IMR-90 (cell line): ENCODE data around the gene FBXO41. TPM values are rescaled to one million over a fixed set of nuclear protein-coding genes. Genes with fewer than 3 reads are reported as not detected.

Source experiments
- ATAC-seq: fragments of 200-7000 bp; cut with Tn5 transposase; 2 replicates; pipeline ENCODE4 v1.9.1; 2020; ENCODE audit warnings: low read depth, mild to moderate bottlenecking, moderate library complexity
- BruUV-seq: library from RNA; stranded (reverse); fragments of 400-500 nt; replicated peaks from 2 replicates; lab custom pipeline; 2021; lab: Mats Ljungman, UMichigan
- CTCF ChIA-PET: fragments of 300-600 bp; formaldehyde crosslinking; extraction: SDS; loops from one replicate; lab custom pipeline; 2021; ENCODE audit warnings: antibody characterized with exemption; lab: Yijun Ruan, JAX
- POLR2A ChIA-PET: fragments of 300-600 bp; sonication (Branson Sonifier 250); formaldehyde crosslinking; loops from one replicate; lab custom pipeline; 2022; ENCODE audit warnings: antibody characterized with exemption; ENCODE audit not compliant: unreplicated experiment; lab: Charles Lee
- DNase-seq: peaks from one replicate; pipeline ENCODE4 v3.0.0; 2013
- H2AFZ ChIP-seq: replicated peaks from 2 replicates; pipeline ENCODE3; 2013; ENCODE audit warnings: low read length, mild to moderate bottlenecking; ENCODE audit not compliant: poor library complexity
- H2AK5ac ChIP-seq: 2 replicates; pipeline ENCODE4 v1.6.1; 2013; ENCODE audit warnings: low read depth, low read length, inconsistent platforms
- H2AK9ac ChIP-seq: replicated peaks from 2 replicates; pipeline ENCODE3; 2013; ENCODE audit warnings: mild to moderate bottlenecking, low read depth, low read length, moderate library complexity; ENCODE audit not compliant: poor library complexity
- H2BK120ac ChIP-seq: 2 replicates; pipeline ENCODE4 v1.6.1; 2013; ENCODE audit warnings: low read depth, low read length, inconsistent platforms
- H2BK15ac ChIP-seq: 3 replicates; pipeline ENCODE4 v1.6.1; 2013; ENCODE audit warnings: low read depth, low read length, inconsistent platforms
- H2BK20ac ChIP-seq: 2 replicates; pipeline ENCODE4 v1.6.1; 2013; ENCODE audit warnings: low read depth, mild to moderate bottlenecking, inconsistent platforms, low read length, moderate library complexity
- H2BK5ac ChIP-seq: 2 replicates; pipeline ENCODE4 v1.6.1; 2013; ENCODE audit warnings: mild to moderate bottlenecking, low read depth, low read length, inconsistent platforms; ENCODE audit not compliant: poor library complexity, severe bottlenecking
- H3K14ac ChIP-seq: replicated peaks from 2 replicates; pipeline ENCODE4 v1.6.1; 2013; ENCODE audit warnings: low read depth, low read length, inconsistent platforms
- H3K18ac ChIP-seq: 2 replicates; pipeline ENCODE4 v1.6.1; 2013; ENCODE audit warnings: low read depth, low read length, control low read depth
- H3K23ac ChIP-seq: 2 replicates; pipeline ENCODE4 v1.6.1; 2013; ENCODE audit warnings: low read depth, low read length, inconsistent platforms
- H3K27ac ChIP-seq: 2 replicates; pipeline ENCODE4 v1.5.1; 2013; ENCODE audit warnings: mild to moderate bottlenecking, control low read depth, low read length; ENCODE audit not compliant: insufficient read depth
- H3K27me3 ChIP-seq: 2 replicates; pipeline ENCODE4 v1.6.1; 2013; ENCODE audit warnings: low read length; ENCODE audit not compliant: control insufficient read depth, insufficient read depth
- H3K36me3 ChIP-seq: 2 replicates; pipeline ENCODE4 v1.6.1; 2013; ENCODE audit warnings: low read length, mixed read lengths; ENCODE audit not compliant: control insufficient read depth, insufficient read depth
- H3K4ac ChIP-seq: 2 replicates; pipeline ENCODE4 v1.6.1; 2013; ENCODE audit warnings: low read depth, low read length, inconsistent platforms
- H3K4me1 ChIP-seq: 2 replicates; pipeline ENCODE4 v1.6.1; 2013; ENCODE audit warnings: low read length, mixed read lengths; ENCODE audit not compliant: control insufficient read depth, insufficient read depth
- H3K4me2 ChIP-seq: 2 replicates; pipeline ENCODE4 v1.6.1; 2013; ENCODE audit warnings: low read depth, mild to moderate bottlenecking, control low read depth, low read length, moderate library complexity
- H3K4me3 ChIP-seq: 2 replicates; pipeline ENCODE4 v1.5.1; 2013; ENCODE audit warnings: low read depth, mild to moderate bottlenecking, control low read depth, low read length, moderate library complexity; ENCODE audit not compliant: insufficient read depth
- H3K56ac ChIP-seq: 2 replicates; pipeline ENCODE4 v1.6.1; 2013; ENCODE audit warnings: low read length, inconsistent platforms; ENCODE audit not compliant: insufficient read depth; ENCODE audit errors: extremely low read depth
- H3K79me1 ChIP-seq, 2 experiments: 2 replicates each; pipeline ENCODE4 v1.6.1; 2013; ENCODE audit warnings: low read length in 2 of 2, inconsistent platforms in 1 of 2, low read depth in 1 of 2
- H3K9ac ChIP-seq: 2 replicates; pipeline ENCODE4 v1.6.1; 2013; ENCODE audit warnings: low read depth, low read length, control low read depth
- H3K9me1 ChIP-seq: 2 replicates; pipeline ENCODE4 v1.6.1; 2013; ENCODE audit warnings: low read length, inconsistent platforms; ENCODE audit not compliant: insufficient read depth
- H3K9me3 ChIP-seq: 2 replicates; pipeline ENCODE4 v1.6.1; 2013; ENCODE audit warnings: low read length; ENCODE audit not compliant: control insufficient read depth, insufficient read depth
- H4K20me1 ChIP-seq: 2 replicates; pipeline ENCODE4 v1.6.1; 2013; ENCODE audit warnings: low read length, inconsistent platforms; ENCODE audit not compliant: insufficient read depth
- H4K5ac ChIP-seq: 2 replicates; pipeline ENCODE4 v1.6.1; 2013; ENCODE audit warnings: mild to moderate bottlenecking, low read depth, low read length, control low read depth
- H4K8ac ChIP-seq, 2 experiments: 2 replicates each; pipeline ENCODE4 v1.6.1; 2013; ENCODE audit warnings: low read depth in 2 of 2, low read length in 2 of 2, control low read depth in 1 of 2, inconsistent platforms in 1 of 2
- H4K91ac ChIP-seq: 2 replicates; pipeline ENCODE4 v1.6.1; 2013; ENCODE audit warnings: low read depth, low read length, inconsistent platforms; ENCODE audit not compliant: insufficient read depth
- BHLHE40 ChIP-seq: fragments of 150-350 bp; IDR thresholded peaks from 2 replicates; pipeline ENCODE4 v1.6.1; 2016; ENCODE audit warnings: mild to moderate bottlenecking, low read depth, low read length
- CEBPB ChIP-seq: IDR thresholded peaks from 2 replicates; pipeline ENCODE4 v1.6.1; 2012; ENCODE audit warnings: low read depth, low read length, improper control_type of control experiment
- CHD1 ChIP-seq: IDR thresholded peaks from 2 replicates; pipeline ENCODE4 v1.6.1; 2012; ENCODE audit warnings: low read depth, low read length, improper control_type of control experiment
- FOS ChIP-seq: fragments of 150-350 bp; IDR thresholded peaks from 2 replicates; pipeline ENCODE4 v1.6.1; 2016; ENCODE audit warnings: low read depth, low read length
- MAFK ChIP-seq: IDR thresholded peaks from 2 replicates; pipeline ENCODE4 v1.6.1; 2012; ENCODE audit warnings: low read depth, low read length, improper control_type of control experiment
- MAZ ChIP-seq: IDR thresholded peaks from 2 replicates; pipeline ENCODE4 v1.6.1; 2012; ENCODE audit warnings: low read depth, mild to moderate bottlenecking, low read length, improper control_type of control experiment, moderate library complexity, borderline replicate concordance
- MXI1 ChIP-seq: IDR thresholded peaks from 2 replicates; pipeline ENCODE4 v1.6.1; 2012; ENCODE audit warnings: low read depth, mild to moderate bottlenecking, low read length, moderate library complexity, borderline replicate concordance
- NFE2L2 ChIP-seq: fragments of 150-350 bp; IDR thresholded peaks from 2 replicates; pipeline ENCODE4 v1.6.1; 2016; ENCODE audit warnings: low read depth, mild to moderate bottlenecking, low read length
- POLR2A ChIP-seq: IDR thresholded peaks from 2 replicates; pipeline ENCODE4 v1.6.1; 2012; ENCODE audit warnings: mild to moderate bottlenecking, low read depth, low read length
- RAD21 ChIP-seq: IDR thresholded peaks from 2 replicates; pipeline ENCODE4 v1.6.1; 2012; ENCODE audit warnings: low read length, improper control_type of control experiment
- RCOR1 ChIP-seq: IDR thresholded peaks from 2 replicates; pipeline ENCODE4 v1.6.1; 2012; ENCODE audit warnings: mild to moderate bottlenecking, low read length, improper control_type of control experiment; ENCODE audit not compliant: insufficient replicate concordance
- RFX5 ChIP-seq: IDR thresholded peaks from 2 replicates; pipeline ENCODE4 v1.8.0; 2012; ENCODE audit warnings: low read depth, mild to moderate bottlenecking, low read length, moderate library complexity
- SMC3 ChIP-seq: fragments of 150-350 bp; IDR thresholded peaks from 2 replicates; pipeline ENCODE4 v1.6.1; 2016; ENCODE audit warnings: low read depth, mild to moderate bottlenecking, antibody characterized with exemption, low read length, moderate library complexity
- WGBS, 2 experiments: methylation state at CpG; one replicate each; pipeline versions ENCODE4 v1.1.5 to v1.1.7; 2013; ENCODE audit warnings: missing lambda C conversion rate in 2 of 2; ENCODE audit not compliant: insufficient read length in 1 of 2; ENCODE audit errors: extremely low coverage in 2 of 2; 5-methylcytosine and 5-hydroxymethylcytosine counted together
- dilution Hi-C: fragments of 300-500 bp; cut with HindIII; formaldehyde crosslinking; loops from one replicate; pipeline ENCODE4 v1.14.3; 2018; ENCODE audit warnings: low sequenced_read_pairs; ENCODE audit not compliant: unreplicated experiment
- in situ Hi-C: fragments of 300-500 bp; cut with MboI; formaldehyde crosslinking; loops from 3 replicates; pipeline ENCODE4 v1.14.3; 2019; ENCODE audit warnings: low sequenced_read_pairs, inconsistent platforms, mixed read lengths
- intact Hi-C: fragments of 100-400 bp; cut with micrococcal nuclease; formaldehyde crosslinking; loops from 2 replicates; pipeline ENCODE4 v1.10.0; 2022
- polyA plus RNA-seq, 3 experiments: library from polyadenylated mRNA; depleted of rRNA; stranded (reverse); fragments of >200 nt; gene quantifications; 2 replicates each; pipeline ENCODE4 v1.2.3, GENCODE V29; 2012; ENCODE audit warnings: low replicate concordance in 1 of 3
- total RNA-seq: library from RNA; depleted of rRNA; stranded (reverse); fragments of >200 nt; gene quantifications from 2 replicates; pipeline ENCODE4 v1.2.3, GENCODE V29; 2012
- TF ChIP-seq, protein P1 (sequence below): fragments of 150-350 bp; IDR thresholded peaks from 2 replicates; pipeline ENCODE4 v1.6.1; 2016; ENCODE audit warnings: low read depth, mild to moderate bottlenecking, low read length, moderate library complexity, borderline replicate concordance
- TF ChIP-seq, protein P2 (sequence below): conservative IDR thresholded peaks from 2 replicates; pipeline ENCODE4 v1.5.1; 2012; ENCODE audit warnings: mild to moderate bottlenecking, low read depth, low read length, improper control_type of control experiment
- TF ChIP-seq, protein P3 (sequence below): fragments of 150-350 bp; IDR thresholded peaks from 2 replicates; pipeline ENCODE4 v1.6.1; 2017; ENCODE audit warnings: mild to moderate bottlenecking, antibody characterized with exemption, low read length, low read depth

Gene FBXO41
- total and polyA plus RNA-seq, 2 of the 4 experiments (the other 2 are of a cell fraction) = 0.54 to 3.7 TPM

DNA sequence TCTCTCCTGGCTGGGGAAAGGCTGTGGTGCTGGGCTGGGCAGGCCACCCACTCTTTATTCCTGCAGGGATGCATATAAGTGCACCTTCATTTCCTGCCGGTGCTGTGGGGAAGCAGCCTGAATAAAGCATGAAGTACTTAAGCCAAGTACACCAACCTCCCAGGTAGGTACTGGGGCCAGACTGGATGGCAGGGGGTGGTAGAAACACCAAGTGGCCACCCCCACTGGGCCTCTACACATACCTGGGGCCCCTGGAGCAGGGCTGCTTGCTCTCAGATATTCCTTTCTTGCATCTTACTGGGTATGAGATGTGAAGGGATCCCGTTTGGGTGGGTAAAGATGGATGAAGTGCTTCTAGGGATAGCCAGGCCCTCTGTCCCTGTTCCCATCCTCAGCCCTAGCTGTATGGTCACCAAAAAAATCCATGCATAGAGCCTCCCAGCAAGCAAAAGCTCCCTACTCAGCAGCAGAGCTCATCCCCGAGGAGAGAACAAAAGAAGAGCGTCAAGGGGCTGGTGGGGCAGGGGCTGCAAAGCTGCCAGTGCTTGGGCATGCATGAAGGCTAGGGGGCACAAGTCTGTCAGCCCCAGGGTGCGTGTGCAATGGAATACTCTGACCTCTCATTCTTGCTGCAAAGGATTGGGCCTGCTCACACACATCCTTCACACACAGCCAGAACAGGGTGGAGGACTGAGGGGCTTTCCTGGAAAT lies 28.2 kb downstream of the FBXO41 start:
- Histone ChIP-seq H4K8ac (no peak overlapping the region), H4K20me1 (peaks cover 8% of the 10 kb centered on the region), H3K9me3 (no peaks in the 10 kb centered on the region), H2AFZ (no peak overlapping the region), H3K4me3 (no peak overlapping the region), H3K36me3 (peaks cover 38% of the 10 kb centered on the region), H3K4me2 (no peak overlapping the region), H3K79me1 (no peaks in the 10 kb centered on the region; a peak in 1 of 4 replicates), H3K27me3 (no peaks in the 10 kb centered on the region), H2BK20ac (no peak overlapping the region), H4K91ac (no peak overlapping the region), H3K9ac (no peak overlapping the region), H3K27ac (no peak overlapping the region), H3K18ac (no peak overlapping the region), H2AK9ac (no peak overlapping the region), H2BK15ac (no peak overlapping the region), H4K5ac (no peak overlapping the region), H2BK5ac (no peak overlapping the region), H3K9me1 (peaks cover 7% of the 10 kb centered on the region; the same call in 1 of the 2 replicates), H3K4me1 (no peaks in the 10 kb centered on the region), H3K4ac (no peak overlapping the region), H3K56ac (no peak overlapping the region), H3K14ac (no peak overlapping the region), H2BK120ac (no peak overlapping the region), H2AK5ac (no peak overlapping the region), H3K23ac (no peak overlapping the region)
- ChIA-PET POLR2A (no interaction called here), CTCF (no interaction called here)
- BruUV-seq = no TSS peak
- 83% methylated on average over 1 of the region's 5 CpGs; no CpG with 5 or more reads in 1 of the 2 experiments for WGBS, 2 experiments
- no peak for DNase-seq
- TF ChIP-seq CEBPB (no peak), RAD21 (no peak), BHLHE40 (no peak), CHD1 (no peak), RCOR1 (no peak), MAFK (no peak), FOS (no peak), MXI1 (no peak), RFX5 (no peak), NFE2L2 (no peak), POLR2A (no peak), SMC3 (no peak), MAZ (no peak)
- TF ChIP-seq, protein P1, sequence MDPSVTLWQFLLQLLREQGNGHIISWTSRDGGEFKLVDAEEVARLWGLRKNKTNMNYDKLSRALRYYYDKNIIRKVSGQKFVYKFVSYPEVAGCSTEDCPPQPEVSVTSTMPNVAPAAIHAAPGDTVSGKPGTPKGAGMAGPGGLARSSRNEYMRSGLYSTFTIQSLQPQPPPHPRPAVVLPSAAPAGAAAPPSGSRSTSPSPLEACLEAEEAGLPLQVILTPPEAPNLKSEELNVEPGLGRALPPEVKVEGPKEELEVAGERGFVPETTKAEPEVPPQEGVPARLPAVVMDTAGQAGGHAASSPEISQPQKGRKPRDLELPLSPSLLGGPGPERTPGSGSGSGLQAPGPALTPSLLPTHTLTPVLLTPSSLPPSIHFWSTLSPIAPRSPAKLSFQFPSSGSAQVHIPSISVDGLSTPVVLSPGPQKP = no peak
- TF ChIP-seq, protein P2, sequence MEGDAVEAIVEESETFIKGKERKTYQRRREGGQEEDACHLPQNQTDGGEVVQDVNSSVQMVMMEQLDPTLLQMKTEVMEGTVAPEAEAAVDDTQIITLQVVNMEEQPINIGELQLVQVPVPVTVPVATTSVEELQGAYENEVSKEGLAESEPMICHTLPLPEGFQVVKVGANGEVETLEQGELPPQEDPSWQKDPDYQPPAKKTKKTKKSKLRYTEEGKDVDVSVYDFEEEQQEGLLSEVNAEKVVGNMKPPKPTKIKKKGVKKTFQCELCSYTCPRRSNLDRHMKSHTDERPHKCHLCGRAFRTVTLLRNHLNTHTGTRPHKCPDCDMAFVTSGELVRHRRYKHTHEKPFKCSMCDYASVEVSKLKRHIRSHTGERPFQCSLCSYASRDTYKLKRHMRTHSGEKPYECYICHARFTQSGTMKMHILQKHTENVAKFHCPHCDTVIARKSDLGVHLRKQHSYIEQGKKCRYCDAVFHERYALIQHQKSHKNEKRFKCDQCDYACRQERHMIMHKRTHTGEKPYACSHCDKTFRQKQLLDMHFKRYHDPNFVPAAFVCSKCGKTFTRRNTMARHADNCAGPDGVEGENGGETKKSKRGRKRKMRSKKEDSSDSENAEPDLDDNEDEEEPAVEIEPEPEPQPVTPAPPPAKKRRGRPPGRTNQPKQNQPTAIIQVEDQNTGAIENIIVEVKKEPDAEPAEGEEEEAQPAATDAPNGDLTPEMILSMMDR = no peak
- TF ChIP-seq, protein P3, sequence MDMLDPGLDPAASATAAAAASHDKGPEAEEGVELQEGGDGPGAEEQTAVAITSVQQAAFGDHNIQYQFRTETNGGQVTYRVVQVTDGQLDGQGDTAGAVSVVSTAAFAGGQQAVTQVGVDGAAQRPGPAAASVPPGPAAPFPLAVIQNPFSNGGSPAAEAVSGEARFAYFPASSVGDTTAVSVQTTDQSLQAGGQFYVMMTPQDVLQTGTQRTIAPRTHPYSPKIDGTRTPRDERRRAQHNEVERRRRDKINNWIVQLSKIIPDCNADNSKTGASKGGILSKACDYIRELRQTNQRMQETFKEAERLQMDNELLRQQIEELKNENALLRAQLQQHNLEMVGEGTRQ = no peak
- intact Hi-C loops (no loop called here), in situ Hi-C loops (no loop called here), dilution Hi-C loops (no loop called here)
- ATAC-seq = no peak
